ENCODE data around the gene TSPAN9. TPM values are rescaled to one million over a fixed set of nuclear protein-coding genes. Genes with fewer than 3 reads are reported as not detected.
A peak's percentile ranks its signal among the peaks of the same experiment; 100 is the strongest.

TSPAN9 gene
- total RNA-seq, 4 donors from 2014 or later, result 27.8 to 47.2 (median 34.3) TPM

GRCh38 chr12:3090240-3091037 lies 13.3 kb downstream of the TSPAN9 start:
- Histone ChIP-seq H3K36me3 (peaks cover 2% of the 10 kb centered on the region), H3K9me3 (no peaks in the 10 kb centered on the region), H3K4me1 (peaks cover 52% of the 10 kb centered on the region), H3K27me3 (no peaks in the 10 kb centered on the region), H3K4me3 (no peak overlapping the region), H3K27ac (no peak overlapping the region)
- WGBS, result 82% methylated on average over 16 of the region's 17 CpGs
- no peak for DNase-seq (ENCODE audit: low spot score in 2 of 2)
- TF ChIP-seq POLR2AphosphoS5 (IDR thresholded peaks at IDR 0.05) (no peak), EP300 (IDR thresholded peaks at IDR 0.05) (no peak), CTCF (IDR thresholded peaks at IDR 0.05) (no peak), POLR2A (IDR thresholded peaks at IDR 0.05) (no peak)

GRCh38 chr12:3091038-3091319 lies 13.8 kb downstream of the TSPAN9 start:
- no peak for TF ChIP-seq POLR2A (IDR thresholded peaks at IDR 0.05)
- no peak for TF ChIP-seq POLR2AphosphoS5 (IDR thresholded peaks at IDR 0.05)
- no peak for TF ChIP-seq EP300 (IDR thresholded peaks at IDR 0.05)
- TF ChIP-seq CTCF (IDR thresholded peaks at IDR 0.05), result no peak
- DNase-seq (ENCODE audit: low spot score in 2 of 2), result no peak
- no peaks in the 10 kb centered on the region for H3K27me3 ChIP-seq
- H3K9me3 ChIP-seq, result no peaks in the 10 kb centered on the region
- WGBS, result 92% methylated on average over 6 of the region's 7 CpGs
- no peak overlapping the region for H3K27ac ChIP-seq
- H3K4me3 ChIP-seq, result no peak overlapping the region
- H3K36me3 ChIP-seq, result peaks cover 2% of the 10 kb centered on the region
- H3K4me1 ChIP-seq, result peaks cover 46% of the 10 kb centered on the region

GRCh38 chr12:3091382-3092241 lies 14.4 kb downstream of the TSPAN9 start:
- Histone ChIP-seq H3K4me1 (peaks cover 40% of the 10 kb centered on the region), H3K4me3 (no peak overlapping the region), H3K36me3 (peaks cover 2% of the 10 kb centered on the region), H3K27ac (no peak overlapping the region), H3K27me3 (no peaks in the 10 kb centered on the region), H3K9me3 (no peaks in the 10 kb centered on the region)
- DNase-seq (ENCODE audit: low spot score in 2 of 2), result no peak
- 59% methylated on average over 8 of the region's 8 CpGs for WGBS
- no peak for TF ChIP-seq EP300 (IDR thresholded peaks at IDR 0.05)
- TF ChIP-seq CTCF (IDR thresholded peaks at IDR 0.05), result no peak
- no peak for TF ChIP-seq POLR2A (IDR thresholded peaks at IDR 0.05)
- TF ChIP-seq POLR2AphosphoS5 (IDR thresholded peaks at IDR 0.05), result no peak

- 94% methylated on average over 2 of the region's 10 CpGs for WGBS
- peaks cover 38% of the 10 kb centered on the region for H3K4me1 ChIP-seq
- no peak overlapping the region for H3K27ac ChIP-seq
- DNase-seq (ENCODE audit: low spot score in 2 of 2), result no peak
- no peak overlapping the region for H3K4me3 ChIP-seq
- H3K27me3 ChIP-seq, result no peaks in the 10 kb centered on the region
- no peak for TF ChIP-seq CTCF (IDR thresholded peaks at IDR 0.05)
- TF ChIP-seq EP300 (IDR thresholded peaks at IDR 0.05), result no peak
- no peak for TF ChIP-seq POLR2AphosphoS5 (IDR thresholded peaks at IDR 0.05)
- H3K9me3 ChIP-seq, result no peaks in the 10 kb centered on the region
- H3K36me3 ChIP-seq, result no peaks in the 10 kb centered on the region
Observed at GRCh38 chr12:3092764-3093163, 15.6 kb downstream of the TSPAN9 start.

GRCh38 chr12:3097186-3097804 lies 20.1 kb downstream of the TSPAN9 start:
- Histone ChIP-seq H3K9me3 (no peaks in the 10 kb centered on the region), H3K27ac (peak overlapping the region; percentile 54), H3K4me1 (peaks cover 36% of the 10 kb centered on the region), H3K36me3 (no peaks in the 10 kb centered on the region), H3K27me3 (no peaks in the 10 kb centered on the region), H3K4me3 (no peak overlapping the region)
- DNase-seq (ENCODE audit: low spot score in 2 of 2), result no peak
- WGBS, result 51% methylated on average over 10 of the region's 10 CpGs
- no peak for TF ChIP-seq EP300 (IDR thresholded peaks at IDR 0.05)
- no peak for TF ChIP-seq POLR2AphosphoS5 (IDR thresholded peaks at IDR 0.05)
- TF ChIP-seq CTCF (IDR thresholded peaks at IDR 0.05), result no peak
- TF ChIP-seq POLR2A (IDR thresholded peaks at IDR 0.05), result no peak

All from suprapubic skin (tissue), 4 donors.